HPDE6-E6E7 (cell line): ENCODE data around the gene CXADR.

Experiments
- DNase-seq: peaks from one replicate; pipeline ENCODE4 v3.0.0; 2011; ENCODE audit warnings: missing footprints; ENCODE audit errors: extremely low spot score

Gene CXADR

DNA sequence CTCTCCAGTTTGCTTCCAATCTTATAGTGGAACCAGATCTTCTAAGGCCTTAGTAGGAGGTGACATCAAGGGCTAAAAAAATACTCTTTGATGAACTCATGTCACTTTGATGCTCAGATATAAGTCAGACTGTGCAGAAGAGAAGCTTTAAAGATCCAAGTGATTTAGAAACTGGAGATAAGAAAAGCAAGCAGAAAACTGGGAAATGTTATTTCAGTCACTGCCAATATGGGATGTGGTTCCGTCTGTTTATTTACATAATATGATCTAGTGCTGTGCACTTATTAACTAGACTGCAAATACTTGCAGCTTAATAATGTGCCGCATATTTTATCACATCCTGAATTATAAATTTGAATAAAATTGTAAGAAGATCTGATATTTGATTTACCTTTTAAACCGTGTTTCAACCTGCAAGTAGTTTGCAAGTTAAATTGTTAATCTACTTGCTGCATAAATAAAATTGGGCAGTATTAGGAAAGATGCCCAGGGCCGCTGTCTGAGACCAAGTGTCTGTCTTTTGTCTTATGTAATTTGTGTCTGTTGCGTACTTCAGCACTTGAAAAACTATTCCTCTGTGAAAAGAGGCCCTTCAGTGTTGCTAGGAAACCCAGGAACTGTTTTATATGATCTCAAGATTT lies 29.6 kb downstream of the CXADR start:
- DNase-seq, result no peak

DNA sequence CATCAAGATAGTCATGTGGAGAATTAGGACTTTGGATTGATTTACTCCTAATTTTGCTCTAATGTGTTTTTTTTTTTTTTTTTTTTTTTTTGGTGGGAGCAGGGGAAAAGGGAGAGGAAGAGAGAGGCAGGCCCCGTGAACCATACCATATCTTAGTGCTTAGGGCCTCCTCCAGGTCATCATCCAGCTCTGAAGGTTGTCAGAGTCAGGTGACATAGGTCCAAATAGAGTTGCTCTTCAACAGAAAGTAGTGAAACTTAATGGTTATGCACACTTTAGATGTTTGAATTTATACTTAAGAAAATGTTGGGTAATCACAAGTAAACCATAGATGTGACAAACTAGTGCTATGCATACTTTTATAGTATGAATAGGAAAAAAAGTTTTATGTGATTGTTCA lies 32.2 kb downstream of the CXADR start:
- no peak for DNase-seq

DNA sequence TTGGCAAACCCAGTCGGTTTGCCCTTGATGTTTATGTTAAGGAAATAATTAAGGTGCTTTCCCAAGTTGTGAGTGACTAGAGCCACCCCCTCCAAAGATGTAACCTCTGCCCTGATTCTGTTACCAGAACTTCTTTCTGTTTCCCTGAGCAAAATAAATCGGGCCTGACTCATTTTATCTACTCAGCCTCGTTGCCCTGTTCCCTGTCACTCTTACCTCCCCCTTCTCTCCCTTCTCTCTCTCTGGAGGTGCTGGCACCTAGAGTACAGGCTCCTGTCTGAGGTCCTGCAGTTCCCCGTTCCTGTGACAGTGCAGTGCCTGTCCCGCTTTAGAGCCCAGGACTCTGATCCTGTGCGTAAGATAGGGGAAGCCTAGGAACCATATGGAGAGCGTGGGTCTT lies 35.4 kb downstream of the CXADR start:
- DNase-seq, result no peak

DNA sequence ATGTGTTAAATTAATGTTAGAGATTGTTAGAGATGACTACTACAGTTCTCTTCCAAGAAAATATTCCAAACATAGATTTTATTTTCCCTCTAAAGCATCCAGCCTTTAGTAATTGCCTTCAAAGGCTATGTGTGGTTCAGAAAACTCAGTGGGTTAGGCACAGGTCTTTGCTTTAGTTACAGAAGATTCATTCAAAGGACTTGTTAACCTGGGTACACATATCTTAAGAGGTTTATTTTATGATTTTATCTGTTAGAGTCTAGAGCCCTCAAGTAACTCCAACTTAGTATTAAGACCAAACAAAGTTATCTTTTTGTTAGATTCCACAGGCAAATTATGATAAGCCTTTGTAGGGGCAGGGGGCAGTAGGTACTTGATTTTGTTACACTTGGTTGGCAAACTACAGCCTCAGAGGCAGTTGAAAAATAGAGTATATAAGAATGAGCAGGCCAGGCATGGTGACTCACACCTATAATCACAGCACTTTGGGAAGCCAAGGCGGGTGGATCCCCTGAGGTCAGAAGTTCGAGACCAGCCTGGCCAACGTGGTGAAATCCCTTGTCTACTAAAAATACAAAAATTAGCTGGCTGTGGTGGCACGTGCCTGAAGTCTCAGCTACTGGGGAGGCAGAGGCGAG lies 37.9 kb downstream of the CXADR start:
- DNase-seq, result no peak

DNA sequence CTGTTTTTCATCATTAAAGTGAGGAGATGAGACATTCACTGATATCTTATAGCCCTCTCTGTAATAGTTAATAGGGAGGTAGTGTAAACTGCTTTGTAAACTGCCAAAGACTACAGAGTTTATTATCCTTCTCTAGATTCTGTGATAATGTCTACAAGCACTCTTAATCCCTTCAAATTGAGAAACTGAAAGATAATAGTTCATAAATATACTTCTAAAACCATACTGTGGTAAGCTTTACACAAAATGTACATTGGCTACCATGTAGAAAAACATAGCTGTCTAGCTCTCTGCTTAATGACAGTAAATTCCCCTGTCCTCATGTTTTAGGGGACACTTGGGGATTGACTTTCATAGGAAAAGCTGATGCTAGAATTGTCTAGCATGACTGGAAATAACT lies 39.6 kb downstream of the CXADR start:
- no peak for DNase-seq

DNA sequence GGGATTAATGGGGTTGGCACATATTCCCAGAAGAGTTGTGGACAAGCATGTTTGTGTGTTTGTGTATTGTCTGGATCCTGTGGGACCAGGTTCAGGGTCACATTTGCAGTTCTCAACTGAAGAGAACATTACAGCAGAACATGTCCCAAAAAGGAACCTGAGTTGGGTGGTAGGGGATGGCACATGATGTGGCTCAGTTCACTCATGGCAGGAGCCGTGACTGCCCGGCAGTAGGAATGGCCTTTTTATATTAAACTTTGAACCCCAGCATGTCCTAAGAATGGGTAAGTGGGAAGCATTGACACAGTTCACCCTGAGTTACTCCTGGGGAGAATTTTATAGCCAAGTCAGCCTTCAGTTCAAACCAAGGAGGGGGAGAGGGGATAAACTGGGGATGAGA lies 41.3 kb downstream of the CXADR start:
- DNase-seq, result no peak

GRCh38 chr21:17554679-17555465 lies 42.0 kb downstream of the CXADR start:
- peak; percentile 34 for DNase-seq

GRCh38 chr21:17560377-17561025 lies 47.7 kb downstream of the CXADR start:
- no peak for DNase-seq

DNA sequence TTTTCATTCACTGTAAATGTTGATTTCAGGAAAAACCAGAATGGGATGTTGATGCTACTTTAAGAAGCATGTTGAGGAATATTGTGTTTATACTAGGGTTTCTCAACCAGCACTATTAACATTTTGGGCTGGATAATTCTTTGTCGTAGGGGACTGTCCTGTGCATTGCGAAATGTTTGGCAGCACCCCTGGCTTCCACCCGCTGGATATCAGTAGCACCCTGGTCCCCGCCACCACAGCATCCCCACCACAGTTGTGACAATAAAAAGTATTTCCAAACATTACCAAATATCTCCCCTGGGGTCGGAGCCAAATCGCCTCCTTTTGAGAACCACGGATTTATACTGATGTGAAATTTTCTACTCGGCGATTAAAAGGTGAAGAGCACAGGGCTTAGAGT lies 57.9 kb downstream of the CXADR start:
- no peak for DNase-seq

DNA sequence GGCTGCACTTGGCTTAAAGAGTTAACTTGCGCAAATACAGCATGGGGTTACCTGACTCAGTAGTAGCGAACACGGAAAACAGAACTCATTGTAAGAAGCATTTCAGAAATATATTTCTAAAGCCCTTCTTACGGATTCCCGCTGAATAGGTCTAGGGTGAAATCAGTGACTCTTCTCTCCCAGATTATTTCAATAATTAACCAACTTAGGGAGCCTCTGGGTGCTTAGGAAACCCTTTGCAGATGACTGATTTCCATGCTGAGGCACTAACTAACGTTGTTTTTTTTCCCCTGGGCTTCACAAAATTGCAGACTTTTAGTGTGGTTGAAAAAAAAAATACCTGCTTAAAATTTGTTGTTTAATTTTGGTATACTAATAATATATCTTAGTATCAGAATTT lies 59.6 kb downstream of the CXADR start:
- DNase-seq, result no peak

DNA sequence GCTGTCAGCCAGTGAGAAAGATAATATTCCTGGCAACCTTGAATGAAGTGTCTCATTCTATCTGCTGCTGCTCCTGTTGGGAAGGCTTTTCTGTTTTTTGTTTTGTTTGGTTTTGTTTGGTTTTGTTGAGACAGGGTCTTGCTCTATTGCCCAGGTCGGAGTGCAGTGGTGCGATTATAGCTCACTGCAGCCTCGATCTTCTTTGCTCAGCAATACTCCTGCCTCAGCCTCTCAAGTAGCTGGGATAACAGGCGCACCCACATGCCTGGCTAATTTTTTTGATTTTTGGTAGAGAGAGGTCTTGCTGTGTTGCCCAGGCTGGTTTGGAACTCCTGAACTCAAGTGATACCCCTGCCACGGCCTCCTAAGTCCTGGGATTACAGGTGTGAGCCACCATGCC lies 62.2 kb downstream of the CXADR start:
- DNase-seq, result no peak

- DNase-seq, result no peak
These were observed 63.4 kb downstream of the CXADR start for GRCh38 chr21:17576080-17576835.

DNA sequence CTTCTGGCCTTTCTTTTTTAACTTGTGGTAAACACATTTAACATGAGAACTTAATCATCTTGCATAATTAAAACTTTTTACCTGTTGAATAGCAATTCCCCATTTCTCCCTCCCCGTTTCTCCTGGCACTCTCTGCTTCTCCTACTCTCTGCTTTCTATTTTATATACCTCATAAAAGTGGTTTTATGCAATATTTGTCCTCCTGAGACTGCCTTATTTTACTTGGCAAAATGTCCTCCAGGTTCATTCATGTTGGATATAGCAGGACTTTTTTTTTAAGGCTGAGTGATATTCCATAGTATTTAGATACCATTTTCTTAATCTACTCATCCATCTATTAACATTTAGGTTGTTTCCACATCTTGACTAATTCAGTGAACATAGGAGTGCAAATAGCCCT lies 64.9 kb downstream of the CXADR start:
- no peak for DNase-seq

GRCh38 chr21:17578162-17578561 lies 65.3 kb downstream of the CXADR start:
- DNase-seq, result no peak

- no peak for DNase-seq
These were observed 66.0 kb downstream of the CXADR start for GRCh38 chr21:17578876-17579275.

GRCh38 chr21:17580319-17580718 lies 67.5 kb downstream of the CXADR start:
- DNase-seq, result no peak

- no peak for DNase-seq
These were observed 71.1 kb downstream of the CXADR start for GRCh38 chr21:17583898-17584297.

DNA sequence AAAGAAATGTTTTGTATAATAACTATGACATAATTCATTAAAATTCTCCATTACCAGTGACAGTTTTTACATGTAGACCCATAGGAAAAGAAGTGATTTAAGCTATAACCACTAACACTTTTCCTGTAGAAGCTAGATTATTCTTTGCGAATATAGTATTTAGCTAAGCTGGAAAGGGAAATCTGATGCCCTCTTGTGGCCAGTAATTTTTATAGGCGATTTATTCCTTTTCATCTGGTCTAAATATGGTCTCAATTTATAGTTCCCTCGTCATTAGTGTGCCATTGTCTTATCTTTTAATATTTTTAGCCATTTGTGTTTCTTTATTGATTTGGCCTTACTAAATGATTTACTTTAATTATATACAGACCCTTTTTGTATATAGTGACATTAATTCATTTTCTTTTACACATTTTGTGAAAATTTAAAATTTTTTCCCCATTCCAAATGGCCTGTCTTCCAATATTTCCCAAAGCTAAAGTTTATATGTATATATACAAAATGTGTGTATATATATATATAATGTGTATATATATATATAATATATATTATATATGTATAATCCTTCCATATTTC lies 73.1 kb downstream of the CXADR start:
- peak; percentile 10 for DNase-seq

- no peak for DNase-seq
These were observed 77.6 kb downstream of the CXADR start for GRCh38 chr21:17590430-17590829.

DNA sequence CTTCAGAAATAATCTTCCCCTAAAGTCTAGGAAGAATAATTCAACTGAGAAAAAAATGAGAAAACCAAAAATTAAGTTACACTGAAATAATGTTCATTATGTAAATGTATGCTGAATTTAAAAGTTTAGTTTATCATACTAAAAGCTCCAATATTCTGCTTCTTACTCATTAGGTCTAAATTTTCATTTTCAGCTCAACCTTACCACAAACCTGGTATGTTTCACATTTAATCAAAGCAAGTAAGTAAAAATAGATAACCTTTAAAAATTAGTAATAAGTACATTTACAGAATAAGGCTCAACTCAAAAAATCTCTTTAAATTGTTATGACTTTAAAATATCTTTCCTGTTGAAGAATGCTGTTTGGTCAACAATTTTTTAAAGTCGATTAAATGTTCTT lies 84.8 kb downstream of the CXADR start:
- DNase-seq, result no peak

- no peak for DNase-seq
These were observed 85.6 kb downstream of the CXADR start for GRCh38 chr21:17598437-17598836.

- no peak for DNase-seq
These were observed 90.0 kb downstream of the CXADR start for GRCh38 chr21:17602874-17603273.
